ENCODE measurements around the gene RAB3IL1. TPM values are rescaled to one million over a fixed set of nuclear protein-coding genes. Genes with fewer than 3 reads are reported as not detected.

RAB3IL1 gene
- total RNA-seq, 1 donor from 2014 or later = 3.0 TPM

GRCh38 chr11:61905801-61906521 lies 11.4 kb downstream of the RAB3IL1 start:
- no peak for DNase-seq (ENCODE audit: low read depth)

GRCh38 chr11:61905067-61905696 lies 12.2 kb downstream of the RAB3IL1 start:
- DNase-seq (ENCODE audit: low read depth) = no peak

GRCh38 chr11:61904539-61905048 lies 12.8 kb downstream of the RAB3IL1 start:
- no peak for DNase-seq (ENCODE audit: low read depth)

GRCh38 chr11:61903845-61904244 lies 13.5 kb downstream of the RAB3IL1 start:
- no peak for DNase-seq (ENCODE audit: low read depth)

- DNase-seq (ENCODE audit: low read depth) = no peak
Observed at GRCh38 chr11:61902313-61902712, 15.1 kb downstream of the RAB3IL1 start.

- no peak for DNase-seq (ENCODE audit: low read depth)
Observed at GRCh38 chr11:61901397-61901796, 16.0 kb downstream of the RAB3IL1 start.

- no peak for DNase-seq (ENCODE audit: low read depth)
Observed at GRCh38 chr11:61900251-61900650, 17.1 kb downstream of the RAB3IL1 start.

GRCh38 chr11:61899146-61899841 lies 18.1 kb downstream of the RAB3IL1 start:
- peak; percentile 72 for DNase-seq (ENCODE audit: low read depth)

GRCh38 chr11:61898247-61898582 lies 19.2 kb downstream of the RAB3IL1 start:
- no peak for DNase-seq (ENCODE audit: low read depth)

GRCh38 chr11:61897387-61898246 lies 19.7 kb downstream of the RAB3IL1 start:
- peak; percentile 69 for DNase-seq (ENCODE audit: low read depth)

GRCh38 chr11:61896665-61897386 lies 20.5 kb downstream of the RAB3IL1 start:
- DNase-seq (ENCODE audit: low read depth) = no peak

GRCh38 chr11:61895718-61896059 lies 21.7 kb downstream of the RAB3IL1 start:
- DNase-seq (ENCODE audit: low read depth) = no peak

- DNase-seq (ENCODE audit: low read depth) = no peak
Observed at GRCh38 chr11:61895046-61895717, 22.2 kb downstream of the RAB3IL1 start.

GRCh38 chr11:61893981-61894380 lies 23.4 kb downstream of the RAB3IL1 start:
- DNase-seq (ENCODE audit: low read depth) = peak; percentile 46

GRCh38 chr11:61892085-61892370 lies 25.3 kb downstream of the RAB3IL1 start:
- DNase-seq (ENCODE audit: low read depth) = no peak

- DNase-seq (ENCODE audit: low read depth) = peak; percentile 92
Observed at GRCh38 chr11:61891331-61892084, 25.9 kb downstream of the RAB3IL1 start, which contains the start of gene FADS3. TSS of gene FADS3 (minus strand) at chr11:61891545. CDS start at chr11:61891381, 164 bp downstream.

- DNase-seq (ENCODE audit: low read depth) = peak; percentile 96
Observed at GRCh38 chr11:61890529-61891330, 26.6 kb downstream of the RAB3IL1 start.

GRCh38 chr11:61889831-61890230 lies 27.5 kb downstream of the RAB3IL1 start:
- DNase-seq (ENCODE audit: low read depth) = peak; percentile 55

- no peak for DNase-seq (ENCODE audit: low read depth)
Observed at GRCh38 chr11:61888590-61888989, 28.8 kb downstream of the RAB3IL1 start.
